ENCODE measurements around the gene JUP.

Gene JUP

DNA sequence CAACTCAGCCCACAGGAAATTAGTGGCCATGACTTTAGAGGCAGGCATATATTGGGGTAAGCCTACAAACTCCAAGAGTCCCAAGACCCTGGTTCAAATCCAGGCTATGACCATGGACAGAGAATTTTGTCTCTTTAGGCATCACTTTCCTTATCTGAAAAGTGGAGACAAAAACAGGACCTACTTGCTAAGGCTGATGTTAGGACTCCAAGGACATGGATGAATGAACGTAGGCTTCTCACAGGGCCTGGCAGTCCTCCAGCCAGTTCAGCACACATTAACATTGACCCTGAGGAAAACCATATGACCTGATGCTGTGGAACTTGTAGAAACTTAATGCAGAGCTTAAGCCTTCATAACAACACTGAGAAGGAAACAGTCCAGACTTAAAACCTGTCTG is 27.7 kb upstream of the JUP start:
- ATAC-seq (replicated peaks) (no peak), DNase-seq (no peak)
- no peaks in the 10 kb centered on the region for H3K9me3 Mint-ChIP-seq
- H3K27me3 Mint-ChIP-seq = peaks cover 8 to 10% of the 10 kb centered on the region in 2 donors
- peak overlapping the region; percentile 57 to 98 for H3K4me3 Mint-ChIP-seq
- peaks cover 10% of the 10 kb centered on the region for H3K36me3 Mint-ChIP-seq (ENCODE audit: insufficient read depth)
- no peak overlapping the region for H3K27ac Mint-ChIP-seq
- H3K4me1 Mint-ChIP-seq (ENCODE audit: low read depth in 2 of 2) = peaks cover 22 to 29% of the 10 kb centered on the region in 2 donors

DNA sequence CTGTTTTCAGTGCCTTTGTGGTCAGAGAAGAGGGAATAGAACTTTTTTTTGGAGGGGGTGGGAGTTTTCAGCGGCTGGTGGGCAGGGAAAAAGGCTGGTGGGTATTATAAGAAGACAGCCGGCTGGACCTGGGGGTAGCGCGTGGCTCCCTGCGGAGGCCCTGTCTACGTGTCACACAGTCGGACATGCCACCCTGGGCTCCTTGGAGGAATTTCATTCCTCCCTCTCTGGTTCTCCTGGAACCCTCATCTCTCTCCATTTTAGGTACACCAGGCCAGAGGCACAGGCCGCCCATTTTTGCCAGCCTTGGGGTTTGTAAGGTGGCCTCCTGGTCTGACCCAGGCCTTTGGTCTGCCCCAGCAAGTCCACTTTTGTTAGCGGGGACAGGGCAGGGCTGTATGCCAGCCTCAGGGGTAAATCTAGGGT is 27.2 kb upstream of the JUP start:
- H3K27me3 Mint-ChIP-seq = peaks cover 8 to 9% of the 10 kb centered on the region in 2 donors
- peak overlapping the region; percentile 96 to 98 for H3K4me3 Mint-ChIP-seq
- DNase-seq (no peak), ATAC-seq (replicated peaks) (no peak)
- no peak overlapping the region for H3K27ac Mint-ChIP-seq
- H3K4me1 Mint-ChIP-seq (ENCODE audit: low read depth in 2 of 2) = peaks cover 23 to 29% of the 10 kb centered on the region in 2 donors
- H3K36me3 Mint-ChIP-seq (ENCODE audit: insufficient read depth) = peaks cover 11% of the 10 kb centered on the region
- H3K9me3 Mint-ChIP-seq = no peaks in the 10 kb centered on the region

DNA sequence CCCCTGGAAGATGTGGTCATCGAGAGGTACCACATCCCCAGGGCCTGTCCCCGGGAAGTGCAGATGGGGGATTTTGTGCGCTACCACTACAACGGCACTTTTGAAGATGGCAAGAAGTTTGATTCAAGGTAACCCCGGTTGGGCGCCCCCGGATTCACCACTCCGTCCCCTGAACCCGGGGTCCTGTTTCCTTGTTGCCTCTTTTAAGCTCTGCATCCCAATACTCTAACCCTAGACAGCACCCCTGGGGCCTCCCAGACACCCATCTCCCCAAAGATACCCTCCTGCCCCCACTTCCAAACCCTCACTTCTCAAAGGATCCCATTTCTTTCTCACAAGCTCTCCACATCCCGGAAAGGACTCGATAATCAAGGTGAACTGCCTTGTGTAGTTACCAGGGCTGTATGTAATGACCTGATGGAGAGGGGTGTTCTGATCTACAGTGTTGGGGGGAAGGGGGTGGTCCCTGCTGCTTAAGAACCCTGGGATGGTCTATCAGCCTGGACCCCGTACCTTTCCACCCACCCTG is 26.7 kb upstream of the JUP start:
- Mint-ChIP-seq H3K27ac (no peak overlapping the region), H3K36me3 (ENCODE audit: insufficient read depth) (peaks cover 11% of the 10 kb centered on the region), H3K4me1 (ENCODE audit: low read depth in 2 of 2) (peaks cover 23 to 30% of the 10 kb centered on the region in 2 donors), H3K9me3 (no peaks in the 10 kb centered on the region), H3K4me3 (peak overlapping the region; percentile 96 to 98), H3K27me3 (peaks cover 4 to 5% of the 10 kb centered on the region in 2 donors)
- ATAC-seq (replicated peaks) = no peak
- DNase-seq = no peak

DNA sequence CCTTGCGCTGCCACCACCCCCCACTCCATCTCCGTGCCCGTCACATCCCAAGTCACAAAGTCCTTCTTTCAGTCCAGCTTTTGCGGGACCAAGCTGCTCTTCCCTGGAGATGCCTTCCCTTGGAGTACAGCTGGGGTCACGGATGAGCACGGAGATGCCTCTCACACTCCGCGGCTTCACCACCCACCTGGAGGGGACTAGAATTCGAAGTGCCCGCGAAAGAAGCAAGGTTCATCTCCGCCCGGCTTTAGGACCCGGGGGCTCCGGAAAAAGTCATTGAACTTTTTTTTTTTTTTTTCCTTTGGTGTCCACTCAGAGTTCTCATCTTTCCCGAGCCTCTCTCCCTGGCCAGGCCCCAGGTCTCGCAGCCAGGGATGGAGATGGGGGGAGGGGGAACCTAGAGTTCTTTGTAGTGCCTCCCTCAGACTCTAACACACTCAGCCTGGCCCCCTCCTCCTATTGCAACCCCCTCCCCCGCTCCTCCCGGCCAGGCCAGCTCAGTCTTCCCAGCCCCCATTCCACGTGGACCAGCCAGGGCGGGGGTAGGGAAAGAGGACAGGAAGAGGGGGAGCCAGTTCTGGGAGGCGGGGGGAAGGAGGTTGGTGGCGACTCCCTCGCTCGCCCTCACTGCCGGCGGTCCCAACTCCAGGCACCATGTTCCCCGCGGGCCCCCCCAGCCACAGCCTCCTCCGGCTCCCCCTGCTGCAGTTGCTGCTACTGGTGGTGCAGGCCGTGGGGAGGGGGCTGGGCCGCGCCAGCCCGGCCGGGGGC is 26.1 kb upstream of the JUP start, which contains the start of gene FKBP10:
FKBP10 (plus strand) TSS at position 624 of the 771 bp plus-strand sequence; CDS start at position 655, 31 bp downstream.
- H3K27me3 Mint-ChIP-seq = no peaks in the 10 kb centered on the region
- DNase-seq = peak; percentile 41 to 50 (median 43)
- peaks cover 23 to 31% of the 10 kb centered on the region in 2 donors for H3K4me1 Mint-ChIP-seq (ENCODE audit: low read depth in 2 of 2)
- peak within 1 kb of the TSS; percentile 69 to 75 for H3K27ac Mint-ChIP-seq
- ATAC-seq (replicated peaks) = peak; percentile 29
- peaks cover 13% of the 10 kb centered on the region for H3K36me3 Mint-ChIP-seq (ENCODE audit: insufficient read depth)
- no peaks in the 10 kb centered on the region for H3K9me3 Mint-ChIP-seq
- peak within 1 kb of the TSS; percentile 96 to 98 for H3K4me3 Mint-ChIP-seq

DNA sequence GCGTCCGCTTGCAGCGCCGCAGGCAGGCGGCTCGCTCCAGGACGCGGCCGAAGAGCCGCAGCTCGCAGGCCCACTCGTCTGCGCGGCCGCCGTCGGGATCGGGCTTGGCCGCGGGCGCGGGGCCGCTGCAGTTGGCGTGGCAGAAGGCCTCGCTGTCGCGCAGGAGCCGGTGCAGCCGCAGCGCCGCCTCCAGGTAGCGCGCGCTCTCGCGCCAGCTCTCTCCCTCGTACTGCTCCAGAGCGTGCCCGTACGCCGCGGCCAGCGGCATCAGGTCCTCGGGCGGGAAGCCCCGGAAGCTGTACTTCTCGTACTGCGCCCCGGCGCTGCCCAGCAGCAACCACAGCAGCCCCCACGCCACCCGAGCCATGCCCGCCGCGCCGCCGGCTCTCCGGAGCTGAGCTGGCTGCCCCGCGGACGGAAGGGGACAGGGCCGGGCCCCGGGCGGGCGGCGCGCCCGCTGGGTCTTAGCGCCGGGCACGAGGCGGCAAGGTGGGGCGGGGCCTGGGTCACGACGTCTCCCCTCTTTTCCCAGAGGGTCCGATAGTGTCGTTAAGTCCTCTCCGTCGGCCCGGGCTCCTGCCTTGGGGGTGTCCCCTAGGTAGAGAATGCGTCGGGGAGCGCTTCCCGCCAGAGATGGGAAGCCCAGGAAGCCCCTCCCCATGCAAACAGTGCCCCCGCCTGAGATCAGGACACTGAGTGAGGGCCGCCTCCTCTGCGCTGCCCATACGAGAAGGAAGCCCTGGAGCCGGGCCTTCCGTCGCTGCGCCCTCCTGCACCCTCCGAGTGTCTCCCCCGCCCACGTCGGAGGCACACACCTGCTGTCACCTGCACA is 25.3 kb upstream of the JUP start, which contains the start of gene P3H4:
P3H4 (minus strand) TSS at position 401 of the 832 bp plus-strand sequence; CDS start at position 367, 34 bp downstream.
- H3K27ac Mint-ChIP-seq = peak within 1 kb of the TSS; percentile 69 to 75

DNA sequence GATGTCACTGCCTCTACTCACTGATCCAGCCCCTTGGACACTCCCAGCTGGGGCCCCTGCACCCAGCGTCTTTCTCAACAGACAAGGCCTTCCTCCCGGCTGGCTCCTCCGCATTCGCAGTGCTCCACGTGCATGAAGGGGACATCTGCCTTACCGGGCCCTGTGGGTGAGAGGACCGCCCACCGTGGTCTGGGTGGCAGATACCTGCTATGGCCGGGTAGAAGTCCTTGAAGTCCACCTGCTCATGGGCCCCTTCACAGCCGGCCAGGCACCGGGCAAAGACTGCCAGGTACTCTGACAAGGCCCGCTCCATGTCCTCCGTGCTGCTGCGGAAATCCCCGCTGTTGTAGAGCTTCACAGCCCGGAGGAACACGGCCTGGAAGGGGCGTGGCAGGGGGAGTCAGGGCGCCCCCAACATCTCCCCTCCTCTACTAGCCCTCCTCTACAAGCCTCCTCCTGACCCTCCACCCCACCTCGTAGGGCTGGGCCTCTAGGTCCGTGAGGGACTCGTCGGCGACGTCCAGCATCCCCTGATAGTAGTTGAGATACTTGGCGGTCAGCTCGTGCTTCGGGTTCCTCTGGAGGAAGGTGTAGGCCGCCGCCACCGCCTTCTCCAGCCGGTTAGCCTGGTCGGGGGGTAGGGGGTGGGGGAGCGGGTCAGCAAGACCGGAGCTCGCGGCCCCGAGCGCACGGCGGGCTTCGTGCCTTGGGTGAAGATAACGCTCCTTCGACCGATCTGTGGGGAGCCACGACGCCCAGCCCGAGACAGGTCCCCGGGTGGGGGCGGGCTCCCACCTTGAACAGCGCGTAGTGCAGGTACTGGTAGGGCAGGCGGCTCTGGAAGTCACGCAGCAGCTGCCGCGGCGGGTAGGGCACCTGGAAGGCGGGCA is 24.4 kb upstream of the JUP start:
- Mint-ChIP-seq H3K36me3 (ENCODE audit: insufficient read depth) (peaks cover 14% of the 10 kb centered on the region), H3K4me1 (ENCODE audit: low read depth in 2 of 2) (peaks cover 23 to 31% of the 10 kb centered on the region in 2 donors), H3K27ac (no peak overlapping the region), H3K4me3 (peak overlapping the region; percentile 96 to 98), H3K27me3 (no peaks in the 10 kb centered on the region), H3K9me3 (no peaks in the 10 kb centered on the region)
- ATAC-seq (replicated peaks) = peak; percentile 46
- no peak for DNase-seq

More for the DNA sequence above, 25.3 kb upstream of the JUP start, which contains the start of gene P3H4:
- Mint-ChIP-seq H3K4me1 (ENCODE audit: low read depth in 2 of 2) (peaks cover 23 to 31% of the 10 kb centered on the region in 2 donors), H3K9me3 (no peaks in the 10 kb centered on the region), H3K36me3 (ENCODE audit: insufficient read depth) (peaks cover 14% of the 10 kb centered on the region), H3K4me3 (peak within 1 kb of the TSS; percentile 96 to 98), H3K27me3 (no peaks in the 10 kb centered on the region)
- DNase-seq = peak; percentile 65 to 82 (median 71)
- peak; percentile 90 for ATAC-seq (replicated peaks)

DNA sequence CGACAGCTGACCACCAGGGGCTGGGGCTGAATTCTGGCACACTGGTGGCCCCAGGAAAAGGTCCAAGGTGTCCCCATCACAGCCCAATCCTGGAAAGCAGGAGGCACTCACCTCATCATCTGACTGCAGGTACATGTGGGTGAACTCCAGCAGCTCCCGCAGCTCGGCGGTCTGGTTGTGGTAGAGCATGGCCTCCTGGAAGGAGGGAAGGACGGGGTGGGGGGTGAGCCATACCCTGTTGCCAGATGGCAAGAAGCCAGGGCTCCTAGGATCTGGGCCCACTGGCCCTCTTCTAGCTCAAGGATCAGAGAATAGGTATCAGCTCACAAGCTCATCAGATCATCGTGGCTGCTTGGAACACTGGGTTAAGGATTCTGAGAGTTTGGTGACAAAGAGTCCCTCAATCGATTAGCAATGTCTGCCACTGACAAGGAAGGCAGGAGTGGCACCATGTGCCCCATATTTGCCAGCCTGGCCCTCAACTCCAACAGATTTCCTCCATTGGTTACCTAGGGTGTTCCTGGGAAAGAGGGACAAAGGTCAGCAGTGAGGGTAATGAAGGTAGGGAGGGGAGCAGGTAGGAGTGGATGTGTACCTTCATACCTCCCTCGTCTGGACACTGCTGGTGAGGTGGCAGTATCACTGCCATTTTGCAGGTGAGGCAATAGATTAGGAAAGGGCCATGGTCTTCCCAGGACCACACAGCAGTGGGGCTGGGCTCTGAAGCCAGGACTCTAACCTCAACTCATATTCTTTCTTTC is 20.4 kb upstream of the JUP start:
- H3K36me3 Mint-ChIP-seq (ENCODE audit: insufficient read depth) = peaks cover 7% of the 10 kb centered on the region
- DNase-seq (no peak), ATAC-seq (replicated peaks) (no peak)
- no peak overlapping the region for H3K4me3 Mint-ChIP-seq
- H3K9me3 Mint-ChIP-seq = no peaks in the 10 kb centered on the region
- H3K27me3 Mint-ChIP-seq = no peaks in the 10 kb centered on the region
- H3K27ac Mint-ChIP-seq = no peak overlapping the region
- peaks cover 16 to 20% of the 10 kb centered on the region in 2 donors for H3K4me1 Mint-ChIP-seq (ENCODE audit: low read depth in 2 of 2)

DNA sequence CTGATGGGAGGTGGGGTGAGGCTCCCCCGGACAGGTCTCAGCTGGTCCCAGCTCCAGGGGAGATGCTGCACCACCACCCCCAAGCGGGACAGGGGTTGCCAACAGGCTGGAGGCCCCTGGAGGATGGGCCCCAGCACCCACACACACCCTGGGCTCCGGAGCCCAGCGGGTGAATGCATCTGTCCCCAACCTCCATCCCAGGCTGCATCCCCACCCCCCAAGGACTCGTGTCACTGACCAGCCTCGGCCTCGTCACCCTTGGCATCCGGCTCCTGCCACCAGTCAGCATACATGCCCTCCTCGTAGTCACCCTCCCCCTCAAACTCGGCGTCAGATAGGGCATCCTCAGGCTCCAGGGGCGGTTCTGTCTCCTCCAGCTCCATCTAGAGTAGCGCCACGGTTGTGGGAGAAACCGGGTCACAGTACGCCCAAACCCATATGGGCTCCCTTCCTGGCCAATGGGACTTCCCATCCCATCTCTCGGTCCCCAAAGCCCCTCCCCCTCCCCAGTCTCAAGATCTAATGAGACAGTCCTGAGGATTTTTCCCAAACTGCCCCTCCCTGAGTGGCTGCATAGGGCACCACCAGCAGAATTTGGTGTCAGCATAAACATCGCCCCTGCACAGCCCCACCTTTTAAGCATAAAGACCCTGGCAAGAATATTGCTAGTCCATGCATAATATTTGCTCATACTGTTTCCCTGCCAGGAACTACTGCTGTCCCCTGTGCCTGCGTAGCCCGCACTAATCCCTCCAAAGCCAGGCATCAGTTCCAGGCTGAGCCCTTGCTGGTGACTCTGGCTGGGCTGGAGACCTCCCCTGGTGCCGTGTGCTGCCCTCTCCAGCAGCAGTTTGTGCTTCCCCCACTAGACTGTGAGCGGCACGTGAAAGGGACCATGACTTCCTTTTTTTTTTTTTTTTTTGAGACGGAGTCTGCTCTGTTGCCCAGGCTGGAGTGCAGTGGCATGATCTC is 16.8 kb upstream of the JUP start:
- Mint-ChIP-seq H3K4me1 (ENCODE audit: low read depth in 2 of 2) (peaks cover 0 to 14% of the 10 kb centered on the region in 2 donors), H3K27me3 (peaks cover 0 to 12% of the 10 kb centered on the region in 2 donors), H3K27ac (no peak overlapping the region), H3K36me3 (ENCODE audit: insufficient read depth) (peaks cover 3% of the 10 kb centered on the region), H3K9me3 (no peaks in the 10 kb centered on the region), H3K4me3 (no peak overlapping the region)
- DNase-seq (no peak), ATAC-seq (replicated peaks) (no peak)

DNA sequence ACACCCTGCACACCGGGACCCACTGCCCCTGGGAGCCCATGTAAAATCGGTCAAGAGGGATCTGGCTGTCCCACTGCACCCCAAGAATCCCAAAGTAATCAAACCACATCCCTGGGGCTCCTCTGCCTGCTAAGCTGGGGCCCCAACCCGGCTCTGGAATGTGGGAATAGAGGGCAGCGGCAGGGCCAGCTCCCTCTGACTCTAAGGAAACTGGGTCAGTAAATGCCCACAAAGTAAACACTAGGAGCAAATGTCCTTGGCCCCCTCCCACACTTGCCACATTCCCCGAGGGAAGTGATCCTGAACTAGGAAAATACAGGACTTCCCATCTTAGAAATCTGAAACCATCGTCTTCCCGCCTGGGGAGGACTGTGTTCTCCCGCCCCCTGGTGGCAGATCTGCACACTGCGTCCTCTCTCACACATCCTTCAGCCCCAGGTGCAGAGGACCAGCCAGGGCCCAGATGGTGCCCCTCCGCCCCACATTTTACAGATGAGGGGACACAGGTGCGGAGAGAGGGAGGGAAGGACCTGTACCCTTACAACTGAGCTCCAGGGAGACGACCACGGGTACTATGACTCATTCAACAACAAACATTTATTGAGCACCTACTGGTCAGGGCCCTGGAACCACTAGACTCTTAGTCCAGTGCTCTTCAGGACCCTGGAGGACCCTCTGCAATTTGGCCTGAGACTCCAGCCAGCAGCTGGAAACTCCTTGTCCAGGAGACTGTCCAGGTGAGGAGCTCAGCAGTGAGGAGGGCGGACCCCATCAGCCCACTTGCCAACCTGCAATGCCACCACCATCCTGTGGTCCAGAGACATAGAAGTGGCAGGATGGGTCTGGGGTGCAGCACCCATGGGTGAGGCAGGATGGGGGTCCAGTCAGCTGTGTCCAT is 15.1 kb upstream of the JUP start:
- ATAC-seq (replicated peaks) (peak; percentile 75), DNase-seq (peak; percentile 70 to 72 (median 72))
- no peaks in the 10 kb centered on the region for H3K36me3 Mint-ChIP-seq (ENCODE audit: insufficient read depth)
- no peaks in the 10 kb centered on the region for H3K9me3 Mint-ChIP-seq
- H3K4me3 Mint-ChIP-seq = peak overlapping the region in 1 of 2 donors; percentile 43
- H3K27me3 Mint-ChIP-seq = peaks cover 0 to 18% of the 10 kb centered on the region in 2 donors
- H3K27ac Mint-ChIP-seq = no peak overlapping the region
- peaks cover 0 to 12% of the 10 kb centered on the region in 2 donors for H3K4me1 Mint-ChIP-seq (ENCODE audit: low read depth in 2 of 2)

DNA sequence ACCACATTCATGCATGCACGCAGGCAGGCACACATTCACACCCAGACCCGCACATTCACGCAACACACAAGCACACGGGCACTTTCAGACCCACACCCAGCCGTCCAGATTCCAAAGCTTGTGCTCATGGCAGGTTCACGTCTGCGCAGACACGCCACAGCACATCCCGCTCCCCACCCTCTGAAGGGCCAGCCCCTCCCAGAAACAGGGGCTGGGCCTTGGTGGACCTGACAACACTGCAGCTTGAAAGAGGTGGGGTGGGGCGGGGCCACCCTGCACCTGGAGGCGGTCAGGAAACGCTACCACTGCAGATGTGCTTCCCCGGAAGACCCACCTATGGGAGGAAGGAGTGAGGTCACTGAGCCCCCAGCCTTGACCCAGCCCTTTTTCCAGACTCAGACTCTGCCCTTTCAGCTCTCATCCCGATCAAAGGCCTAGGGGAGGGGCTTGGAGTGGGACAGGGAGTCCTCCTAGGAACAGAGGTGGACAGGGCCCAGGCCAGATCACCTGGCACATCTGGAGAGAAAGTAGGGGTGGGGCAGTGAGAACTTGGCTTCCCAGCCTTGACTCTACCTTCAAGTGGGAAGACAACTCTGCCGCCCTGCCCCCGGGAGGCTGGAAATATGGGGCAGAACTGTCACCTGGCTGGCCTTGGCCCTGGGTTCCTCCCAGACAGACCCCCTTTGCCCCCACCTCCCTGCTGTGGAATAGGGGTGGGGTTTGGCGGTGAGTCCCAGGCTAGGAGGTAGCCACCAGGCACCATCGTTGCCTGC is 14.3 kb upstream of the JUP start:
- DNase-seq = no peak
- Mint-ChIP-seq H3K9me3 (no peaks in the 10 kb centered on the region), H3K4me1 (ENCODE audit: low read depth in 2 of 2) (peaks cover 0 to 12% of the 10 kb centered on the region in 2 donors), H3K36me3 (ENCODE audit: insufficient read depth) (no peaks in the 10 kb centered on the region), H3K27me3 (peaks cover 0 to 18% of the 10 kb centered on the region in 2 donors), H3K4me3 (peak overlapping the region in 1 of 2 donors; percentile 43), H3K27ac (no peak overlapping the region)
- ATAC-seq (replicated peaks) = peak; percentile 68

Data from effector memory CD8-positive, alpha-beta T cell (primary cell).